Breast epithelium (tissue), 4 donors: Measurements from ENCODE around the gene TADA2B. TPM values are rescaled to one million over a fixed set of nuclear protein-coding genes. Genes with fewer than 3 reads are reported as not detected.

Experiments
- DNase-seq, 2 donors: peaks; one replicate each; pipeline ENCODE4 v3.0.0-alpha.2; 2019; ENCODE audit warnings: low spot score in 2 of 2
- H3K27ac ChIP-seq, 2 donors: fragments of 200-600 bp; sonication (generic) in 1 of 2; one replicate each; pipeline ENCODE4 v1.5.1; 2016 to 2019; ENCODE audit warnings: mild to moderate bottlenecking in 1 of 2
- H3K27me3 ChIP-seq, 2 donors: fragments of 200-600 bp; sonication (generic) in 1 of 2; one replicate each; pipeline versions ENCODE4 v1.5.1 to v1.6.0; 2017 to 2019; ENCODE audit warnings: control low read depth in 1 of 2, mild to moderate bottlenecking in 1 of 2
- H3K36me3 ChIP-seq: fragments of 200-600 bp; one replicate; pipeline ENCODE4 v1.5.1; 2019
- H3K4me1 ChIP-seq, 2 donors: fragments of 200-600 bp; sonication (generic); one replicate each; pipeline ENCODE4 v1.5.1; 2016 to 2019; ENCODE audit warnings: control low read depth in 1 of 2
- H3K4me3 ChIP-seq, 3 donors: fragments of 200-600 bp; sonication (generic); 1 replicate in 2 of 3; 2 replicates in 1 of 3; pipeline ENCODE4 v1.5.1; 2016 to 2019; ENCODE audit warnings: mild to moderate bottlenecking in 3 of 3, moderate library complexity in 2 of 3
- H3K9me3 ChIP-seq, 2 donors: fragments of 200-600 bp; sonication (generic) in 1 of 2; one replicate each; pipeline ENCODE4 v1.5.1; 2016 to 2019; ENCODE audit warnings: control low read depth in 1 of 2
- CTCF ChIP-seq, 3 donors: fragments of 450-650 bp; IDR thresholded peaks; one replicate each; pipeline ENCODE4 v1.5.1; 2016 to 2017; ENCODE audit warnings: antibody characterized with exemption in 3 of 3, mild to moderate bottlenecking in 3 of 3, moderate library complexity in 3 of 3
- POLR2A ChIP-seq: fragments of 450-650 bp; IDR thresholded peaks from one replicate; pipeline ENCODE4 v1.6.1; 2016; ENCODE audit warnings: antibody characterized with exemption, mild to moderate bottlenecking, moderate library complexity
- POLR2AphosphoS5 ChIP-seq, 3 donors: sonication (generic); formaldehyde crosslinking; IDR thresholded peaks; one replicate each; pipeline ENCODE4 v1.6.1; 2017; ENCODE audit warnings: antibody characterized with exemption in 3 of 3
- intact Hi-C: fragments of 100-400 bp; cut with DNase I; formaldehyde crosslinking; loops from one replicate; pipeline ENCODE4 v1.15.1; 2023; ENCODE audit warnings: low total_unique reads
- total RNA-seq, 3 donors: library from RNA; depleted of rRNA; stranded (reverse); fragments of >200 nt; gene quantifications; one replicate each; pipeline ENCODE4 v1.1.0, GENCODE V29; 2016

TADA2B gene
- total RNA-seq, 3 donors from 2014 or later = 16.4 to 22.7 (median 17.8) TPM

DNA sequence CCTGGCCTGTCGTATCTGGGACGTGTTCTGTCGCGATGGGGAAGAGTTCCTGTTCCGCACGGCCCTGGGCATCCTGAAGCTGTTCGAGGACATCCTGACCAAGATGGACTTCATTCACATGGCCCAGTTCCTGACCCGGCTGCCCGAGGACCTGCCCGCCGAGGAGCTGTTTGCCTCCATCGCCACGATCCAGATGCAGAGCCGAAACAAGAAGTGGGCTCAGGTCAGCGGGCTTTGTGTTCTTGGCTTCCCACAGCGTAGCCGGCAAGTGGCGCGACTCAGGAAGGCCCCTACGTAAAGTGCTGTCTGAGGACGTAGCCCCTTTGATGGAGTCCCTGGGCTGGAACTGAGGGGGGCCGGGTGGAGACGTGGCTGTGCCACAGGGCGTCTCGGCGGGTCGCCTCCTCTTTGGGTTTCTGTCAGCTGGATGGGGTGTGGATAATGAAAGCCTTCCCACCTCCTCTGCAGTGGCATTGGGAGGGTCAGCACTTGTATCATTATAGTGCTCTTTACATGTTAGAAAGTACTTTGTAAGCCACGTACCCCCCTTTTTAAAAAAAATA is 18.1 kb upstream of the TADA2B start:
- peaks cover under 1% of the 10 kb centered on the region for H3K36me3 ChIP-seq
- no peak for TF ChIP-seq POLR2AphosphoS5 (IDR thresholded peaks at IDR 0.05)
- TF ChIP-seq POLR2A = no peak
- no peak for TF ChIP-seq CTCF (IDR thresholded peaks at IDR 0.05)
- DNase-seq = no peak
- intact Hi-C loops = no loop called here
- H3K4me3 ChIP-seq = no peak overlapping the region
- no peaks in the 10 kb centered on the region for H3K27me3 ChIP-seq
- H3K9me3 ChIP-seq = no peaks in the 10 kb centered on the region
- H3K27ac ChIP-seq = no peak overlapping the region
- H3K4me1 ChIP-seq = no peaks in the 10 kb centered on the region

DNA sequence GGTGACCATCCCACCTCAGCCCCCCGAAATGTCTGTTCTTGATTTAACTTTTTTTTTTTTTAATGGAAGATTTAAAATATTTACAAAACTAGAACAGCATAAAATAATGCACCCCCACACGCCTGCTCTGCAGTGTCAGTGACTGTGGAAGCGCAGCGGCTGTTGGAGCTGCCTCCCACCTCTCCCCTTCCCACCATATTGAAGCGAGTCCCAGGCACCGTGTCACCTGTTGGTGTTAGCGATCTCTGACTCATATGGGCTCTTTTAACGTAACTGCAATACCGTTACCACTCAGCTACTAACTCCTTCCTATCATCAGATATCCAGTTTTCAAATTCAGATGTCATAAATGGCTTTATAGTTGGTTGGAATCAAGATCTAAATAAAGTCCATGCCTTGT is 17.1 kb upstream of the TADA2B start:
- H3K27ac ChIP-seq = no peak overlapping the region
- H3K4me1 ChIP-seq = no peaks in the 10 kb centered on the region
- TF ChIP-seq POLR2A (no peak), CTCF (IDR thresholded peaks at IDR 0.05) (no peak), POLR2AphosphoS5 (IDR thresholded peaks at IDR 0.05) (no peak)
- intact Hi-C loops = no loop called here
- H3K36me3 ChIP-seq = peaks cover 5% of the 10 kb centered on the region
- no peak for DNase-seq
- H3K9me3 ChIP-seq = no peaks in the 10 kb centered on the region
- no peak overlapping the region for H3K4me3 ChIP-seq
- H3K27me3 ChIP-seq = no peaks in the 10 kb centered on the region

DNA sequence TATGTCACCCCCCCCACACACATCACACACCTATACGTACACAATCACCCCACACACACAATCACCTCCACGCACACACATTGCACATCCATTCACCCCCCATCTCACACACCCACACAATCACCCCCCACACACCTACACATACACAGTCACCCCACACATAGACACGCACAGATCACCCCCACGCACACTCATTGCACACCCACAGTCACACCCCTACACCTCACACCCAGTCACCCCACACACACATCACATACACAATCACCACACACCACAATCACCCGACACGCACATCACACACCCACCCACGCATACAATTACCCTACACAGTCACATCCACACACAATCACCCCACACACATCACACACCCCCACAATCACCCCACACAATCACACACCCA is 15.9 kb upstream of the TADA2B start:
- no peaks in the 10 kb centered on the region for H3K4me1 ChIP-seq
- peaks cover 11% of the 10 kb centered on the region for H3K36me3 ChIP-seq
- no peak for DNase-seq
- H3K27me3 ChIP-seq = no peaks in the 10 kb centered on the region
- TF ChIP-seq POLR2AphosphoS5 (IDR thresholded peaks at IDR 0.05) (no peak), POLR2A (no peak), CTCF (IDR thresholded peaks at IDR 0.05) (no peak)
- no peaks in the 10 kb centered on the region for H3K9me3 ChIP-seq
- H3K27ac ChIP-seq = no peak overlapping the region
- intact Hi-C loops = no loop called here
- H3K4me3 ChIP-seq = no peak overlapping the region

DNA sequence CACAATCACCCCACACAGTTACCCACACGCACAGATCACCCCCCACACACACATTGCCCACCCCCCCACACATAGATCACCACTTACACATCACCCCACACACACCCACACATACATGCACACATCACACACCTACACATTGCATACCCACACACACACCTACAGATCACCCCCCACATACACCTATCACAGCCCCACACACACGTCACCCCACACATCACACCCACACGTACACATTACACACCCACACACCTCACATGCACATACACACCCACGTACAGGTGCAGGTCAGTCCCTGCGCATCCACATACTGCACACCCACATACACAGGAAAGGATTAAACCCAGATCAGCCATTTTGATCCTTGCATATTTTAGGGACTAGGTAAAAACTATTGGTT is 15.3 kb upstream of the TADA2B start:
- H3K4me1 ChIP-seq = no peaks in the 10 kb centered on the region
- no peak overlapping the region for H3K27ac ChIP-seq
- intact Hi-C loops = no loop called here
- peaks cover 11% of the 10 kb centered on the region for H3K36me3 ChIP-seq
- no peak overlapping the region for H3K4me3 ChIP-seq
- no peaks in the 10 kb centered on the region for H3K9me3 ChIP-seq
- DNase-seq = no peak
- no peaks in the 10 kb centered on the region for H3K27me3 ChIP-seq
- TF ChIP-seq POLR2A = no peak
- TF ChIP-seq CTCF (IDR thresholded peaks at IDR 0.05) = no peak
- TF ChIP-seq POLR2AphosphoS5 (IDR thresholded peaks at IDR 0.05) = no peak

- H3K36me3 ChIP-seq = peaks cover 11% of the 10 kb centered on the region
These were observed 14.0 kb upstream of the TADA2B start for GRCh38 chr4:7029212-7029611.

More at GRCh38 chr4:7029212-7029611, 14.0 kb upstream of the TADA2B start:
- Histone ChIP-seq H3K27ac (no peak overlapping the region), H3K9me3 (no peaks in the 10 kb centered on the region), H3K4me1 (no peaks in the 10 kb centered on the region), H3K27me3 (no peaks in the 10 kb centered on the region), H3K4me3 (no peak overlapping the region)
- no peak for DNase-seq
- intact Hi-C loops = no loop called here
- TF ChIP-seq CTCF (IDR thresholded peaks at IDR 0.05) = no peak
- TF ChIP-seq POLR2A = no peak
- TF ChIP-seq POLR2AphosphoS5 (IDR thresholded peaks at IDR 0.05) = no peak
